ENCODE data around the gene ALDH3B2. TPM values are rescaled to one million over a fixed set of nuclear protein-coding genes. Genes with fewer than 3 reads are reported as not detected.
"Not testable (repeated sequence)": the region's sequence is repeated elsewhere in the genome, so short reads cannot be mapped to it uniquely, and the experiment has no call there.

The ALDH3B2 gene
- total RNA-seq, 1 experiment from 2014 or later = not detected

GRCh38 chr11:67645521-67646461 is 28.6 kb downstream of the ALDH3B2 start:
- Histone ChIP-seq H3K9me3 (replicated peaks) (no peaks in the 10 kb centered on the region), H3K4me1 (no peaks in the 10 kb centered on the region), H3K36me3 (no peaks in the 10 kb centered on the region), H3K4me3 (no peak overlapping the region), H3K27me3 (no peaks in the 10 kb centered on the region), H3K27ac (no peak overlapping the region)
- DNase-seq = no peak

GRCh38 chr11:67644472-67645418 is 29.7 kb downstream of the ALDH3B2 start:
- Histone ChIP-seq H3K9me3 (replicated peaks) (no peaks in the 10 kb centered on the region), H3K4me3 (no peak overlapping the region), H3K27me3 (peaks cover 2% of the 10 kb centered on the region; the same call in 1 of the 2 replicates), H3K4me1 (no peaks in the 10 kb centered on the region), H3K36me3 (no peaks in the 10 kb centered on the region), H3K27ac (no peak overlapping the region)
- no peak for DNase-seq

- H3K27ac ChIP-seq = no peak overlapping the region
- H3K27me3 ChIP-seq = peaks cover 4% of the 10 kb centered on the region; the same call in 1 of the 2 replicates
- DNase-seq = no peak
- H3K4me3 ChIP-seq = no peak overlapping the region
- no peaks in the 10 kb centered on the region for H3K4me1 ChIP-seq
- no peaks in the 10 kb centered on the region for H3K36me3 ChIP-seq
- no peaks in the 10 kb centered on the region for H3K9me3 ChIP-seq (replicated peaks)
These were observed 30.4 kb downstream of the ALDH3B2 start for GRCh38 chr11:67644042-67644441.

- Histone ChIP-seq H3K4me3 (no peak overlapping the region), H3K9me3 (replicated peaks) (no peaks in the 10 kb centered on the region), H3K27me3 (peaks cover 4% of the 10 kb centered on the region; the same call in 1 of the 2 replicates), H3K27ac (no peak overlapping the region), H3K36me3 (no peaks in the 10 kb centered on the region), H3K4me1 (no peaks in the 10 kb centered on the region)
- DNase-seq = no peak
These were observed 32.0 kb downstream of the ALDH3B2 start for GRCh38 chr11:67642173-67643120.

GRCh38 chr11:67641338-67642172 is 32.9 kb downstream of the ALDH3B2 start:
- Histone ChIP-seq H3K9me3 (replicated peaks) (no peaks in the 10 kb centered on the region), H3K27me3 (peaks cover 4% of the 10 kb centered on the region; the same call in 1 of the 2 replicates), H3K4me3 (no peak overlapping the region), H3K4me1 (no peaks in the 10 kb centered on the region), H3K27ac (no peak overlapping the region), H3K36me3 (no peaks in the 10 kb centered on the region)
- no peak for DNase-seq

GRCh38 chr11:67640758-67641337 is 33.6 kb downstream of the ALDH3B2 start:
- no peak overlapping the region for H3K27ac ChIP-seq
- no peak for DNase-seq
- H3K4me3 ChIP-seq = no peak overlapping the region
- no peaks in the 10 kb centered on the region for H3K36me3 ChIP-seq
- no peaks in the 10 kb centered on the region for H3K4me1 ChIP-seq
- no peaks in the 10 kb centered on the region for H3K9me3 ChIP-seq (replicated peaks)
- peaks cover 4% of the 10 kb centered on the region; the same call in 1 of the 2 replicates for H3K27me3 ChIP-seq

GRCh38 chr11:67640021-67640757 is 34.2 kb downstream of the ALDH3B2 start:
- no peak overlapping the region for H3K4me3 ChIP-seq
- H3K4me1 ChIP-seq = no peaks in the 10 kb centered on the region
- H3K27me3 ChIP-seq = peaks cover 5% of the 10 kb centered on the region
- H3K27ac ChIP-seq = no peak overlapping the region
- peak; percentile 38 to 57 for DNase-seq
- no peaks in the 10 kb centered on the region for H3K9me3 ChIP-seq (replicated peaks)
- no peaks in the 10 kb centered on the region for H3K36me3 ChIP-seq

GRCh38 chr11:67639438-67639859 is 35.0 kb downstream of the ALDH3B2 start, which contains the start of gene TBX10:
Gene TBX10, minus strand, starts transcription at chr11:67639763. Its CDS starts 291 bp downstream, at chr11:67639472.
- Histone ChIP-seq H3K9me3 (replicated peaks) (no peaks in the 10 kb centered on the region), H3K4me1 (no peaks in the 10 kb centered on the region), H3K4me3 (no peak within 1 kb of the TSS), H3K27me3 (peaks cover 10% of the 10 kb centered on the region), H3K27ac (no peak within 1 kb of the TSS), H3K36me3 (no peaks in the 10 kb centered on the region)
- no peak for DNase-seq

GRCh38 chr11:67638535-67639437 is 35.6 kb downstream of the ALDH3B2 start:
- H3K4me1 ChIP-seq = no peaks in the 10 kb centered on the region
- no peak for DNase-seq
- no peaks in the 10 kb centered on the region for H3K36me3 ChIP-seq
- no peaks in the 10 kb centered on the region for H3K9me3 ChIP-seq (replicated peaks)
- no peak overlapping the region for H3K27ac ChIP-seq
- peaks cover 10% of the 10 kb centered on the region for H3K27me3 ChIP-seq
- no peak overlapping the region for H3K4me3 ChIP-seq

- H3K4me3 ChIP-seq; H3K4me1 ChIP-seq; H3K27me3 ChIP-seq; H3K36me3 ChIP-seq; DNase-seq; H3K9me3 ChIP-seq (replicated peaks); H3K27ac ChIP-seq: not testable (repeated sequence)
These were observed 37.0 kb downstream of the ALDH3B2 start for GRCh38 chr11:67637441-67637840.

GRCh38 chr11:67636962-67637361 is 37.5 kb downstream of the ALDH3B2 start:
- Histone ChIP-seq H3K4me3 (no peak overlapping the region), H3K4me1 (no peaks in the 10 kb centered on the region), H3K36me3 (no peaks in the 10 kb centered on the region), H3K9me3 (replicated peaks) (no peaks in the 10 kb centered on the region), H3K27ac (no peak overlapping the region), H3K27me3 (peaks cover 10% of the 10 kb centered on the region)
- DNase-seq = no peak

- H3K4me1 ChIP-seq = no peaks in the 10 kb centered on the region
- H3K9me3 ChIP-seq (replicated peaks) = no peaks in the 10 kb centered on the region
- no peak overlapping the region for H3K4me3 ChIP-seq
- no peak for DNase-seq
- H3K27me3 ChIP-seq = peaks cover 10% of the 10 kb centered on the region
- no peaks in the 10 kb centered on the region for H3K36me3 ChIP-seq
- H3K27ac ChIP-seq = no peak overlapping the region
These were observed 39.2 kb downstream of the ALDH3B2 start for GRCh38 chr11:67635231-67635521.

Measured in SJCRH30 (cell line).